HepG2 (cell line): Measurements from ENCODE around the gene NOX3. TPM values are rescaled to one million over a fixed set of nuclear protein-coding genes. Genes with fewer than 3 reads are reported as not detected.

Source experiments
- ATAC-seq: fragments of 200-7000 bp; cut with Tn5 transposase; 3 replicates; pipeline ENCODE4 v1.9.1; 2020; ENCODE audit warnings: mild to moderate bottlenecking, moderate library complexity
- BruUV-seq: library from RNA; stranded (reverse); fragments of 400-500 nt; replicated peaks from 2 replicates; lab custom pipeline; 2021; lab: Mats Ljungman, UMichigan
- CTCF ChIA-PET: fragments of 300-600 bp; formaldehyde crosslinking; extraction: SDS; loops from one replicate; lab custom pipeline; 2021; ENCODE audit warnings: low total read pairs, inconsistent platforms, low intra/inter-chr PET ratio; lab: Yijun Ruan, JAX
- POLR2A ChIA-PET: fragments of 350-600 bp; sonication (Branson Sonifier 250); formaldehyde crosslinking; loops from one replicate; lab custom pipeline; 2020; ENCODE audit warnings: antibody characterized with exemption, inconsistent platforms; lab: Yijun Ruan, JAX
- DNase-seq: peaks from one replicate; pipeline ENCODE4 v3.0.0-alpha.2; 2015; ENCODE audit warnings: low spot score
- FAIRE-seq: peaks from 3 replicates; lab custom pipeline; 2011; peaks lifted over from hg19 to GRCh38; lab: Jason Lieb, UNC
- H2AFZ ChIP-seq: one replicate; pipeline ENCODE4 v1.6.1; 2011; ENCODE audit warnings: low read length, inconsistent platforms
- H3K27ac ChIP-seq: fragments of 300-600 bp; 3 replicates; pipeline ENCODE4 v1.8.0; 2011; ENCODE audit warnings: mixed run types, mild to moderate bottlenecking, mixed read lengths, low read length, inconsistent platforms; ENCODE audit not compliant: insufficient read depth; ENCODE audit errors: extremely low read length
- H3K27me3 ChIP-seq, 2 experiments: fragments of 200-600 bp in 1 of 2; 2 replicates in 1 of 2; 3 replicates in 1 of 2; pipeline versions ENCODE4 v1.6.0 to v1.8.0; 2011; ENCODE audit warnings: low read length in 2 of 2, mild to moderate bottlenecking in 2 of 2, moderate library complexity in 2 of 2, inconsistent platforms in 1 of 2; ENCODE audit not compliant: insufficient read depth in 2 of 2, control insufficient read depth in 1 of 2
- H3K36me3 ChIP-seq, 2 experiments: fragments of 200-600 bp in 1 of 2; replicated peaks in 1 of 2; 2 replicates in 1 of 2; 3 replicates in 1 of 2; pipeline versions ENCODE4 v1.5.1 to v1.8.0; 2011; ENCODE audit warnings: low read length in 2 of 2, inconsistent platforms in 1 of 2; ENCODE audit not compliant: insufficient read depth in 2 of 2, control insufficient read depth in 1 of 2
- H3K4me1 ChIP-seq: 2 replicates; pipeline ENCODE4 v1.5.1; 2012; ENCODE audit warnings: low read length, inconsistent platforms; ENCODE audit not compliant: insufficient read depth
- H3K4me2 ChIP-seq: 2 replicates; pipeline ENCODE4 v1.6.0; 2011; ENCODE audit warnings: low read depth, low read length, inconsistent platforms
- H3K4me3 ChIP-seq, 3 experiments: fragments of 200-600 bp in 1 of 3; sonication (generic), shearing (Covaris generic) in 1 of 3; replicated peaks in 1 of 3; 2 replicates each; pipeline ENCODE4 v1.5.1; 2011 to 2016; ENCODE audit warnings: low read length in 3 of 3, inconsistent platforms in 2 of 3, low read depth in 2 of 3, mild to moderate bottlenecking in 2 of 3, control low read depth in 1 of 3, mixed read lengths in 1 of 3; ENCODE audit not compliant: insufficient read depth in 1 of 3
- H3K79me2 ChIP-seq: one replicate; pipeline ENCODE4 v1.6.1; 2011; ENCODE audit warnings: low read length, inconsistent platforms; ENCODE audit not compliant: insufficient read depth
- H3K9ac ChIP-seq: 2 replicates; pipeline ENCODE4 v1.6.0; 2011; ENCODE audit warnings: mild to moderate bottlenecking, low read depth, low read length, inconsistent platforms; ENCODE audit not compliant: insufficient read depth
- H3K9me3 ChIP-seq: 2 replicates; pipeline ENCODE4 v1.5.1; 2012; ENCODE audit warnings: mild to moderate bottlenecking, low read length
- H4K20me1 ChIP-seq: 2 replicates; pipeline ENCODE4 v1.6.0; 2011; ENCODE audit warnings: inconsistent platforms, mild to moderate bottlenecking, low read length, moderate library complexity; ENCODE audit not compliant: insufficient read depth
- CHD4 ChIP-seq: fragments of 200-600 bp; sonication (generic); IDR thresholded peaks from 2 replicates; pipeline ENCODE4 v1.7.0; 2017; ENCODE audit warnings: mild to moderate bottlenecking, low read length, borderline replicate concordance
- FOXA3 ChIP-seq: IDR thresholded peaks from 2 replicates; pipeline ENCODE4 v1.6.1; 2016; ENCODE audit warnings: missing genetic modification reagents, missing compliant biosample characterization
- RCOR2 ChIP-seq: IDR thresholded peaks from 2 replicates; pipeline ENCODE4 v1.6.1; 2016; ENCODE audit warnings: missing biosample characterization, missing genetic modification reagents
- RXRA ChIP-seq: sonication (generic); formaldehyde crosslinking; IDR thresholded peaks from 2 replicates; pipeline ENCODE4 v1.5.1; 2020; ENCODE audit warnings: missing genetic modification reagents
- ZFP82 ChIP-seq: sonication (generic); formaldehyde crosslinking; IDR thresholded peaks from 2 replicates; pipeline ENCODE4 v1.5.1; 2020; ENCODE audit warnings: mild to moderate bottlenecking, missing genetic modification reagents, borderline replicate concordance
- ZNF629 ChIP-seq: sonication (generic); formaldehyde crosslinking; conservative IDR thresholded peaks from 2 replicates; pipeline ENCODE4 v1.5.0; 2020; ENCODE audit warnings: missing genetic modification reagents
- WGBS: methylation state at CpG from one replicate; pipeline ENCODE4 v1.1.6; 2017; ENCODE audit warnings: low lambda C conversion rate; 5-methylcytosine and 5-hydroxymethylcytosine counted together
- in situ Hi-C: cut with HindIII; loops from 2 replicates; pipeline ENCODE4 v1.10.0; 2017; ENCODE audit warnings: low pct_unique_long_range_greater_than_20kb; ENCODE audit not compliant: extremely low pct_ligation_motif_present
- intact Hi-C: fragments of 100-400 bp; cut with micrococcal nuclease; formaldehyde crosslinking; loops from one replicate; pipeline ENCODE4 v1.10.0; 2022; ENCODE audit not compliant: unreplicated experiment
- polyA plus RNA-seq, 8 experiments: library from polyadenylated mRNA; depleted of rRNA in 3 of 8; stranded (reverse) in 7 of 8; unstranded in 1 of 8; fragments of >200 nt; fragmentation: Illumina TruSeq in 4 of 8; extraction: Trizol in 4 of 8; gene quantifications; 2 replicates each; pipeline versions ENCODE4 v1.2.1 to v1.2.3, GENCODE V29; 2011 to 2016; ENCODE audit warnings: low read depth in 4 of 8, missing spikeins in 1 of 8, mixed read lengths in 1 of 8; ENCODE audit not compliant: insufficient read depth in 1 of 8
- total RNA-seq, 5 experiments: library from RNA; depleted of rRNA; stranded (reverse); fragments of >200 nt; fragmentation: Illumina TruSeq; extraction: Trizol; gene quantifications; 2 replicates each; pipeline ENCODE4 v1.2.3, GENCODE V29; 2016; ENCODE audit warnings: low read depth in 1 of 5
- TF ChIP-seq, protein P1 (sequence below): sonication (generic); formaldehyde crosslinking; conservative IDR thresholded peaks from 2 replicates; pipeline ENCODE4 v1.8.0; 2022; ENCODE audit warnings: missing genetic modification reagents
- TF ChIP-seq, protein P2 (sequence below): sonication (generic); formaldehyde crosslinking; IDR thresholded peaks from 2 replicates; pipeline ENCODE4 v1.5.0; 2020; ENCODE audit warnings: missing genetic modification reagents

NOX3 gene
- total and polyA plus RNA-seq, 2 of the 13 experiments (the other 11 are each of a cell fraction or from before 2014, with no cell fraction given) = 0.09 to 0.18 TPM

DNA sequence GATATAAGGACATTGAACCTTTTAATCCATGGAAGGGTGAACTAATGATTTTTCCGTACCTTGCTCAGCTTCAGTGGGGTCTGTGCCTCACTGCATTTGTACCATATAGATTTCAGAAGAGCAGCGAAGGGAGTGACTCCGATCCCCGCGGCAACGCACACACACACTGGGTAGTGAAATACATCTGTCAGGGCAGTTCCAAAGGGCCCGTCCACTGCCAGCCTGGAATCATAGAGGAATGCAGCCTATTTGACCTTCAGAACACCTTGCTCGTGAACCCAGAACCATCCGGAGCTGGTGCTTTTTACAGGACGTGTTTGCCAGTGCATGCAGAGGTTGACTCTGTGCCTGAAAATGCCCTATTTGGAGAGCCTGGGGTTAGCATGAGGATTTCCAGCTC is 33.0 kb downstream of the NOX3 start:
- FAIRE-seq (no peak), DNase-seq (no peak), ATAC-seq (no peak)
- H3K4me2 ChIP-seq = no peak overlapping the region
- H3K79me2 ChIP-seq = no peaks in the 10 kb centered on the region
- in situ Hi-C loops = no loop called here
- H3K36me3 ChIP-seq = no peaks in the 10 kb centered on the region
- POLR2A ChIA-PET = interaction anchor here (1.0 kb wide), 1 partner anchor 95 kb away, joined by 3 read pairs; no protein-coding TSS in a partner anchor
- intact Hi-C loops = no loop called here
- H3K4me3 ChIP-seq = no peak overlapping the region
- H2AFZ ChIP-seq = no peak overlapping the region
- H3K9ac ChIP-seq = no peak overlapping the region
- H4K20me1 ChIP-seq = no peaks in the 10 kb centered on the region
- H3K27me3 ChIP-seq = no peaks in the 10 kb centered on the region
- CTCF ChIA-PET = no interaction called here
- 98% methylated on average over 10 of the region's 10 CpGs for WGBS
- no peak overlapping the region for H3K27ac ChIP-seq
- no TSS peak for BruUV-seq
- H3K4me1 ChIP-seq = peaks cover 28% of the 10 kb centered on the region
- TF ChIP-seq RXRA (CRISPR knock-in tag) = 0 out of 2 replicates have a peak, but pooled peaks have one; percentile 22
- TF ChIP-seq ZFP82 (CRISPR knock-in tag) = no peak
- H3K9me3 ChIP-seq = no peaks in the 10 kb centered on the region

GRCh38 chr6:155420492-155420891 is 35.1 kb downstream of the NOX3 start:
- Histone ChIP-seq H3K27ac (no peak overlapping the region), H3K9ac (no peak overlapping the region), H3K4me3 (no peak overlapping the region), H3K79me2 (no peaks in the 10 kb centered on the region), H4K20me1 (no peaks in the 10 kb centered on the region), H3K4me2 (no peak overlapping the region), H3K9me3 (no peaks in the 10 kb centered on the region), H3K4me1 (peaks cover 34% of the 10 kb centered on the region), H3K36me3 (no peaks in the 10 kb centered on the region), H3K27me3 (no peaks in the 10 kb centered on the region), H2AFZ (no peak overlapping the region)
- WGBS = 97% methylated on average over 2 of the region's 2 CpGs
- ATAC-seq (no peak), DNase-seq (no peak), FAIRE-seq (no peak)
- BruUV-seq = no TSS peak
- intact Hi-C loops (no loop called here), in situ Hi-C loops (no loop called here)
- TF ChIP-seq CHD4 = peak; percentile 79; the same call in 1 of the 2 replicates
- peak; percentile 92 for TF ChIP-seq ZNF629 (CRISPR knock-in tag)
- TF ChIP-seq FOXA3 (CRISPR knock-in tag) = no peak
- peak; percentile 70; the same call in 1 of the 2 replicates for TF ChIP-seq RCOR2 (CRISPR knock-in tag)
- TF ChIP-seq, protein P1, sequence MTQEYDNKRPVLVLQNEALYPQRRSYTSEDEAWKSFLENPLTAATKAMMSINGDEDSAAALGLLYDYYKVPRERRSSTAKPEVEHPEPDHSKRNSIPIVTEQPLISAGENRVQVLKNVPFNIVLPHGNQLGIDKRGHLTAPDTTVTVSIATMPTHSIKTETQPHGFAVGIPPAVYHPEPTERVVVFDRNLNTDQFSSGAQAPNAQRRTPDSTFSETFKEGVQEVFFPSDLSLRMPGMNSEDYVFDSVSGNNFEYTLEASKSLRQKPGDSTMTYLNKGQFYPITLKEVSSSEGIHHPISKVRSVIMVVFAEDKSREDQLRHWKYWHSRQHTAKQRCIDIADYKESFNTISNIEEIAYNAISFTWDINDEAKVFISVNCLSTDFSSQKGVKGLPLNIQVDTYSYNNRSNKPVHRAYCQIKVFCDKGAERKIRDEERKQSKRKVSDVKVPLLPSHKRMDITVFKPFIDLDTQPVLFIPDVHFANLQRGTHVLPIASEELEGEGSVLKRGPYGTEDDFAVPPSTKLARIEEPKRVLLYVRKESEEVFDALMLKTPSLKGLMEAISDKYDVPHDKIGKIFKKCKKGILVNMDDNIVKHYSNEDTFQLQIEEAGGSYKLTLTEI (CRISPR knock-in tag) = no peak
- TF ChIP-seq, protein P2, sequence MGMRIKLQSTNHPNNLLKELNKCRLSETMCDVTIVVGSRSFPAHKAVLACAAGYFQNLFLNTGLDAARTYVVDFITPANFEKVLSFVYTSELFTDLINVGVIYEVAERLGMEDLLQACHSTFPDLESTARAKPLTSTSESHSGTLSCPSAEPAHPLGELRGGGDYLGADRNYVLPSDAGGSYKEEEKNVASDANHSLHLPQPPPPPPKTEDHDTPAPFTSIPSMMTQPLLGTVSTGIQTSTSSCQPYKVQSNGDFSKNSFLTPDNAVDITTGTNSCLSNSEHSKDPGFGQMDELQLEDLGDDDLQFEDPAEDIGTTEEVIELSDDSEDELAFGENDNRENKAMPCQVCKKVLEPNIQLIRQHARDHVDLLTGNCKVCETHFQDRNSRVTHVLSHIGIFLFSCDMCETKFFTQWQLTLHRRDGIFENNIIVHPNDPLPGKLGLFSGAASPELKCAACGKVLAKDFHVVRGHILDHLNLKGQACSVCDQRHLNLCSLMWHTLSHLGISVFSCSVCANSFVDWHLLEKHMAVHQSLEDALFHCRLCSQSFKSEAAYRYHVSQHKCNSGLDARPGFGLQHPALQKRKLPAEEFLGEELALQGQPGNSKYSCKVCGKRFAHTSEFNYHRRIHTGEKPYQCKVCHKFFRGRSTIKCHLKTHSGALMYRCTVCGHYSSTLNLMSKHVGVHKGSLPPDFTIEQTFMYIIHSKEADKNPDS (CRISPR knock-in tag) = no peak
- ChIA-PET CTCF (no interaction called here), POLR2A (no interaction called here)
